Fibroblast of skin of right biceps (primary cell): ENCODE data around the gene RPH3AL.
"Not testable (repeated sequence)": the region's sequence is repeated elsewhere in the genome, so short reads cannot be mapped to it uniquely, and the experiment has no call there.

ENCODE experiments used
- DNase-seq: peaks from one replicate; pipeline ENCODE4 v3.0.0-alpha.2; 2013

The RPH3AL gene

GRCh38 chr17:258906-259305 is 93.7 kb downstream of the RPH3AL start:
- DNase-seq: no peak

GRCh38 chr17:258045-258734 is 94.4 kb downstream of the RPH3AL start:
- no peak for DNase-seq

- DNase-seq: no peak
Observed at GRCh38 chr17:253091-253846, 99.3 kb downstream of the RPH3AL start.

- no peak for DNase-seq
Observed at GRCh38 chr17:252456-252855, 100.2 kb downstream of the RPH3AL start.

GRCh38 chr17:251531-251930 is 101.1 kb downstream of the RPH3AL start:
- no peak for DNase-seq

GRCh38 chr17:250487-251300 is 101.9 kb downstream of the RPH3AL start:
- DNase-seq: no peak

- DNase-seq: no peak
Observed at GRCh38 chr17:249236-249993, 103.2 kb downstream of the RPH3AL start.

- no peak for DNase-seq
Observed at GRCh38 chr17:248337-249235, 104.0 kb downstream of the RPH3AL start.

GRCh38 chr17:247767-248166 is 104.8 kb downstream of the RPH3AL start:
- DNase-seq: no peak

GRCh38 chr17:246851-247421 is 105.7 kb downstream of the RPH3AL start:
- DNase-seq: no peak

- no peak for DNase-seq
Observed at GRCh38 chr17:246226-246625, 106.4 kb downstream of the RPH3AL start.

GRCh38 chr17:245611-246010 is 107.0 kb downstream of the RPH3AL start:
- no peak for DNase-seq

GRCh38 chr17:245020-245419 is 107.6 kb downstream of the RPH3AL start:
- no peak for DNase-seq

GRCh38 chr17:243924-244323 is 108.7 kb downstream of the RPH3AL start:
- DNase-seq: not testable (repeated sequence)

GRCh38 chr17:238964-239259 is 113.7 kb downstream of the RPH3AL start:
- DNase-seq: no peak

- no peak for DNase-seq
Observed at GRCh38 chr17:238071-238963, 114.3 kb downstream of the RPH3AL start.

GRCh38 chr17:237406-237955 is 115.1 kb downstream of the RPH3AL start:
- no peak for DNase-seq

GRCh38 chr17:236641-237405 is 115.8 kb downstream of the RPH3AL start:
- no peak for DNase-seq
